GM12878 (cell line): ENCODE measurements around the gene MTRR.

Source experiments
- JUND ChIP-seq: IDR thresholded peaks from 2 replicates; pipeline ENCODE4 v1.6.1; 2012; ENCODE audit warnings: low read depth, mild to moderate bottlenecking, low read length, improper control_type of control experiment, moderate library complexity
- POLR2A ChIP-seq: IDR thresholded peaks from 2 replicates; pipeline ENCODE4 v1.6.1; 2011; ENCODE audit warnings: low read depth, mild to moderate bottlenecking, low read length

GRCh38 chr5:7844901-7845300 lies 24.0 kb upstream of the MTRR start:
- TF ChIP-seq JUND: no peak
- TF ChIP-seq POLR2A: no peak
